Left renal pelvis (tissue), 4 donors: ENCODE measurements around the gene FBXO47. TPM values are rescaled to one million over a fixed set of nuclear protein-coding genes. Genes with fewer than 3 reads are reported as not detected.

Experiments used
- DNase-seq, 4 donors: peaks; one replicate each; pipeline ENCODE4 v3.0.0-alpha.2; 2013; ENCODE audit warnings: low read depth in 4 of 4, low spot score in 3 of 4
- polyA plus RNA-seq, 4 donors: library from polyadenylated mRNA; unstranded; fragments of 120-200 nt; gene quantifications; one replicate each; pipeline ENCODE4 v1.2.1, GENCODE V29; 2013; ENCODE audit not compliant: insufficient read length in 4 of 4

Gene FBXO47
- polyA plus RNA-seq, 4 donors: not detected

- DNase-seq: no peak
Observed at GRCh38 chr17:38907930-38908675, 59.1 kb downstream of the FBXO47 start.

DNA sequence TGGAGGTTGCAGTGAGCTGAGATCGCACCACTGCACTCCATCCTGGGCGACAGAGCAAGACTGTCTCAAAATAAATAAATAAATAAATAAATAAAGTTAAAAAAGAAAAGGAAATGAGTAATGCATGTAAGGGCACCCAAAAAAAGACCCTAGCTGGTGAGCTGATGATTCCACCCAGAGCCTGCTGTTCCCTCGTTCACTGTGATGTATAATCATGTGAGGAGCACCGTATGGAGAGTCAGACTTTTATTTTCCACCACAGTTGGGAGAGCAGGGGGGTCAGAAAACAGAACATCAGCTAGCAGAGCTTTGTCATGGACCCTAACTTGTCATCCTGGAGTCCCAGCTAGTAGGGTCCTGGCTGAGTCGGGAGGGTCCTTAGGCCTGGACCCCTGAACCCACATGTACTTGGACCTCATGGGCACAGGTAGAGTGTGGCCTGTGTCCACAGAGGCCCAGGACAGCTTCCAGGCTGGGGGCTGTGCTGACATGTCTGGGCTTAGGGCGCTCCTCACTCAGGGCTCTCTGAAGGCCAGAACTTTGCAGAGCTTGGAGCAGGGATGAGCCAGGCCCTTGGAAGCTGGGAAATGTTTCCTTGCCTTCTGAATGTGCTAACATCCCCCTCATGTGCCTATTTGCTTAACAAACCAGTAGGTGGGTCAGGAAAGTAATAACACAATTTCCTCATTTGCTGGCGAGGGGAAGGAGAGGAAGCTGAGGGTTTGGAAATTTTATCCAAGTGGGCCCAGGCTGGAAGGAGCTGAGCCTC lies 60.6 kb downstream of the FBXO47 start:
- DNase-seq: no peak

GRCh38 chr17:38905375-38905774 lies 61.8 kb downstream of the FBXO47 start:
- no peak for DNase-seq

- no peak for DNase-seq
Observed at GRCh38 chr17:38904892-38905291, 62.3 kb downstream of the FBXO47 start.

- no peak for DNase-seq
Observed at GRCh38 chr17:38903404-38903803, 63.8 kb downstream of the FBXO47 start.

GRCh38 chr17:38900978-38901656 lies 66.1 kb downstream of the FBXO47 start:
- DNase-seq: no peak

- no peak for DNase-seq
Observed at GRCh38 chr17:38899421-38899820, 67.8 kb downstream of the FBXO47 start.

GRCh38 chr17:38898812-38899348 lies 68.3 kb downstream of the FBXO47 start:
- DNase-seq: no peak

DNA sequence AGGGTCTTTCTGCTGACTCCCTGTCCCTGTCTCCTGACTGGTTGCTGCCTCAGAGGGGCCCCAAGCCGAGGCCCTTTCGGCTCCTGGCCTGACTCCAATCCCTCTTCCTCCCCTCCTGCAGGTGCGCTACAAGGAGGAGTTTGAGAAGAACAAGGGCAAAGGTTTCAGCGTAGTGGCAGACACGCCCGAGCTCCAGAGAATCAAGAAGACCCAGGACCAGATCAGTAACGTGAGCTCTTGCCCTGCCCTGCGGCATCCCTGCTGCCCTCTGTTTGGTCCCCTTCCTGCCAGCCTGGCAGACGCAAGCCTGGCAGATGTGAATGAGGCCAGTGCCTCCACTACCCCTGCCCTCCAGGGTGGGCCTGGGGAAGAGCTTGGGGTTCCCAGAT lies 68.9 kb downstream of the FBXO47 start:
- DNase-seq: no peak

- no peak for DNase-seq
Observed at GRCh38 chr17:38897671-38898290, 69.4 kb downstream of the FBXO47 start.

DNA sequence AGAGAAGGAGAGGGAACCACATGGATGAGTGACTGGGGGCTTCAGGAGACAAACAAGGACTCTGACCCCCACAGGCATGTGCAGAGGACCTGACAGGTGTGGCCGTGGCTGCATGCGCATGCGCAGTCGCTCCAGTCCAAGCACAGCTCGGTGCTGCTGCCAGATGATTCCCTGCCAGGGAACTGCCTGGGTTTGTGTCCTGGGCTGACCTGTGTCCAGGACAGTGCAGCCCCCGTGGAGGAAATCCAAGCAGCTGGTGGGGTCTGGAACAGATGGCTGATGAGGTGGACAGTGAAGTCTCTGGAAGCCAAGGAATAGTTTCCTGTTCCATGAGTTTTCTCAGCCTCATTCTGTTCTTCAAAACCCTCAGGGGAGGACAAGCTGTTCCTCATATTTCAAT lies 70.0 kb downstream of the FBXO47 start:
- DNase-seq: no peak

DNA sequence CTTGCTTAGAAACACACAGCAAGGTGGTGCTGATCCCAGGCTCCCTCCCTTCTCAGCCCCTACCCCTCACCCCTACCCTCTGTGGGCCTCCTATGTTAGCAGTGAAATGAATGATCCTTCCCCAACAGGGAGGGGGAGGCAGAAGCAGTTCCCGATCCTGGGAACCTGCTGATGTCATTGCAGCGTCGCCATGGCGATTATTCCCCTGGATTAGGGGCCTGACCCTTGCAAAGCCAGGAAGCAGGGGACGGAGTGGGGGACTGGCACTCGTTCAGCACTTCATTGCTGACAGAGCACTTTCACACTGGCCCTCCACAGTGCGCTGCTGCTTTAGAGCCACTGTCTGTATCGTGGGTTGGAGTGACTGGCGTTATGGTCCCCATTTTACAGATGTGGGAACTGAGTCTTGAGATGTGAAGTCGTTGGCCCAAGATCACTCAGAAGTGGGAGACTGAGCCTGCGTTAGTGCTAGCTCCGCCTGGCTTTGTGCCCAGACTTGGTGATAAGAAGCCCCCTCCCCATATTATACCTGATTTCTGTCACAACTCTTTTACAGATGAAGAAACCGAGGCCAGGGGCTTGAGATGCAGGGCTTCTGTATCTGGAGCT lies 70.8 kb downstream of the FBXO47 start:
- DNase-seq: no peak

DNA sequence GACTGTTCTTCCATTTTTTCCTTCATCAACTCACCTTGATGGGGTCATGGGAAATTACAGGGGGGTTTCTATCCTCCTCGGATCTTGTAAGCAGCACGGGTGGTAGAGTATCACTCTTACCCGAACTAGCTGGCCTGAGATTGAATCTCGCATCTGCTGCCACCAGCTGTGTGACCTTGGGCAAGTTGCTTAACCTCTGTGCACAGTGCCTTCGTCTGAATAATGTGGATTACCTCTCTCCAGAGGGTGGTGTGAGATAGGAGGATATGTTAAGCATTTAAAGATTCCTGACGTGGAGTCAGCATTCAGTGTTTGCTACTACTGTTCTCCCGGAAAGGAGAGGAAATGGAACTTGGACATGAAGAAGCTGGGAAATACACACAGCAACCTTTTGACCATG lies 72.9 kb downstream of the FBXO47 start:
- no peak for DNase-seq

GRCh38 chr17:38893607-38894006 lies 73.6 kb downstream of the FBXO47 start:
- no peak for DNase-seq

DNA sequence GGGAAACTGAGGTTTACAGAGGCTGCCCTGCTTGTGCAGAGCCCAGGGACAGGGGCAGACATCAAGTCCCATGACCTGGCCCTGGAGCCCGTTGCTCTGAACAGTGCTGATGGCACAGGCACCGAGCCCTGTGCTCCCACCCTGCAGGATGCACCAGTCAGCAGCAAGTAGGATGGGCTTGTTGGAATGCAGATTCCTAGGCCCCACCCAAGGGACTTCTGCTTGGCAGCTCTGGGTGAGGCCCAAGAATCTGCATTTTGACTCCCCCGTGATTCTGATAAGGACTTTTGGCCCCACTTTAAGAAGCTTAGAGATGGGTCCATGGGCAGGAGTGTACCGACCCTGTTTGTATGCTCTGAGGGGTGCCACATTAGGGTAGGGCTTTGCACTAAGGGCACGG lies 74.1 kb downstream of the FBXO47 start:
- DNase-seq: no peak

- DNase-seq: no peak
Observed at GRCh38 chr17:38892620-38893019, 74.6 kb downstream of the FBXO47 start.

DNA sequence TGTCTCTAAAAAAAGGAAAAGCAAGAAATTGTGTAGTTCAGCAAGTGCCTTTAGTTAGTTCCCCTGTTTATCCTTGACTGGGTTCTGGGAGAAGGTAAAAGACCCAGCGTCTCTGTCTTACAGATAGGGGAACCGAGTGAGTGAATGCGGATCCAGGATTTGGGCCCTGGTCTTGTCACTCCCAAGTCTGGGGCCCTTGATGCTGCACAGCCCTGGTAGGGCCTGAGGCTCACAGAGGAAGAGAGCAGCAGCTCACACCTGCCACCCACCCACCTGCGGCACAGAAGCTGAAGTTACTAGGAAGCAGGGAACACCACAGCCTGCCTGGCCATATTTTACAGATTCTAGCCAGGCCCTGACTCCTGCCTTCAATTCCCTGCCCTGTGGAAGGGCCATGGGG lies 75.1 kb downstream of the FBXO47 start:
- DNase-seq: no peak

- no peak for DNase-seq
Observed at GRCh38 chr17:38891441-38891840, 75.8 kb downstream of the FBXO47 start.

GRCh38 chr17:38890410-38890746 lies 76.8 kb downstream of the FBXO47 start:
- DNase-seq: no peak

- DNase-seq: no peak
Observed at GRCh38 chr17:38889745-38890409, 77.3 kb downstream of the FBXO47 start.
